Measurements from ENCODE around the gene COL5A2. TPM values are rescaled to one million over a fixed set of nuclear protein-coding genes. Genes with fewer than 3 reads are reported as not detected.

The COL5A2 gene
- total and polyA plus RNA-seq, 7 experiments from 2014 or later = 0.09 to 2.3 (median 0.37) TPM

DNA sequence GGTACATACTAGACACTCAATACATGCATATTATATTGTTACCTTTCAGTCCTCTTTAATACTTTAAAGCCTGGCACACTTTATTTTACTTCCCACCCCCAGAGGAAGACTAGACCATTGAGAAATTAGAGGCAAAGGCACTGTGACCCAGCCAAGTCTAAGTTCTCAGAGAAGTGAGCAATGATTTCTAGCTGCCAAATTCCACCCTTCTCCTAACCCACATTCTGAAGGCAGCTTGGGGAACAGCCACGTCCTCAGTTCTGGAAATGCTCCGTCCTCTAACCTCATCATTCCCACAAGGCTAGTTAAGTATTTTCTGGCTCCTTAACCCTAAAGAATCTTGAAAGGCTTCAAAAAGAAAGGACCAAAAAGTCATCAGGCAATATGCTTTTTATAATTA is 86.6 kb downstream of the COL5A2 start:
- Histone ChIP-seq H3K4me3 (ENCODE audit: low read length) (no peak overlapping the region), H3K36me3 (ENCODE audit: control insufficient read depth in 2 of 3, insufficient read depth in 3 of 3, low read length in 3 of 3) (no peaks in the 10 kb centered on the region), H3K27ac (ENCODE audit: low read depth, low read length) (no peak overlapping the region), H3K9me3 (ENCODE audit: control insufficient read depth in 2 of 3, low read length in 3 of 3) (no peaks in the 10 kb centered on the region), H3K4me1 (ENCODE audit: control insufficient read depth in 2 of 2, insufficient read depth in 2 of 2, low read length in 2 of 2) (no peaks in the 10 kb centered on the region), H3K27me3 (ENCODE audit: control insufficient read depth in 2 of 2, insufficient read depth in 2 of 2, low read length in 2 of 2) (no peaks in the 10 kb centered on the region)
- no peak overlapping the region for H3K27ac Mint-ChIP-seq
- H3K27me3 Mint-ChIP-seq = no peaks in the 10 kb centered on the region
- ChIA-PET CTCF (interaction anchor here (1.0 to 2.2 kb wide), 3 partner anchors 24 to 317 kb away, joined by 3 to 9 read pairs (median 5); no protein-coding TSS in a partner anchor), POLR2A (no interaction called here)
- H3K4me1 Mint-ChIP-seq = peaks cover 0 to 9% (median 6%) of the 10 kb centered on the region in 7 donors
- H3K36me3 Mint-ChIP-seq = peaks cover 0 to 4% (median 0%) of the 10 kb centered on the region in 5 donors
- ATAC-seq (no peak), DNase-seq (no peak)
- intact Hi-C loops (cut with micrococcal nuclease) = no loop called here
- H3K4me3 Mint-ChIP-seq = no peak overlapping the region
- no peaks in the 10 kb centered on the region for H3K9me3 Mint-ChIP-seq

DNA sequence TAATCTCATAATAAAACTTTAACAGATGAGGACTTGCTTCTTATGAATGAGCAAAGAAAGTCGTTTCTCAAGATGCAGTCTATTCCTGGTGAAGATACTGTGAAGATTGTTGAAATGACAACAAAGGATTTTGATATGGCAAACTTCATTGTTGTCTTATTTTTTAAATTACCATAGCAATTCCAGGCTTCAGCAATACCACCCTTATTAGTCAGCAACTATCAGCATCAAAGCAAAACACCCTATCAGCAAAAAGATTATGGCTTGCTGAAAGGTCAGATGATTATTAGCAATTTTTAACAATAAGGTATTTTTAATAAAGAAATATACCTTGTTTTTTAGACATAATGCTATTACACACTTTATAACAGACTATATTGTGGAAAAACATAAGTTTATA is 88.3 kb downstream of the COL5A2 start:
- DNase-seq (no peak), ATAC-seq (no peak)
- H3K4me1 ChIP-seq (ENCODE audit: control insufficient read depth in 2 of 2, insufficient read depth in 2 of 2, low read length in 2 of 2) = no peaks in the 10 kb centered on the region
- intact Hi-C loops (cut with micrococcal nuclease) = no loop called here
- H3K9me3 ChIP-seq (ENCODE audit: control insufficient read depth in 2 of 3, low read length in 3 of 3) = no peaks in the 10 kb centered on the region
- H3K27me3 ChIP-seq (ENCODE audit: control insufficient read depth in 2 of 2, insufficient read depth in 2 of 2, low read length in 2 of 2) = no peaks in the 10 kb centered on the region
- no peak overlapping the region for H3K4me3 ChIP-seq (ENCODE audit: low read length)
- no peaks in the 10 kb centered on the region for H3K36me3 ChIP-seq (ENCODE audit: control insufficient read depth in 2 of 3, insufficient read depth in 3 of 3, low read length in 3 of 3)
- no peak overlapping the region for H3K27ac ChIP-seq (ENCODE audit: low read depth, low read length)
- peaks cover 0 to 6% (median 0%) of the 10 kb centered on the region in 5 donors for H3K36me3 Mint-ChIP-seq
- no peak overlapping the region for H3K4me3 Mint-ChIP-seq
- H3K9me3 Mint-ChIP-seq = no peaks in the 10 kb centered on the region
- H3K4me1 Mint-ChIP-seq = peaks cover 0 to 9% (median 6%) of the 10 kb centered on the region in 7 donors
- ChIA-PET POLR2A (no interaction called here), CTCF (no interaction called here)
- H3K27me3 Mint-ChIP-seq = peaks cover 0 to 3% (median 0%) of the 10 kb centered on the region in 5 donors
- no peak overlapping the region for H3K27ac Mint-ChIP-seq

DNA sequence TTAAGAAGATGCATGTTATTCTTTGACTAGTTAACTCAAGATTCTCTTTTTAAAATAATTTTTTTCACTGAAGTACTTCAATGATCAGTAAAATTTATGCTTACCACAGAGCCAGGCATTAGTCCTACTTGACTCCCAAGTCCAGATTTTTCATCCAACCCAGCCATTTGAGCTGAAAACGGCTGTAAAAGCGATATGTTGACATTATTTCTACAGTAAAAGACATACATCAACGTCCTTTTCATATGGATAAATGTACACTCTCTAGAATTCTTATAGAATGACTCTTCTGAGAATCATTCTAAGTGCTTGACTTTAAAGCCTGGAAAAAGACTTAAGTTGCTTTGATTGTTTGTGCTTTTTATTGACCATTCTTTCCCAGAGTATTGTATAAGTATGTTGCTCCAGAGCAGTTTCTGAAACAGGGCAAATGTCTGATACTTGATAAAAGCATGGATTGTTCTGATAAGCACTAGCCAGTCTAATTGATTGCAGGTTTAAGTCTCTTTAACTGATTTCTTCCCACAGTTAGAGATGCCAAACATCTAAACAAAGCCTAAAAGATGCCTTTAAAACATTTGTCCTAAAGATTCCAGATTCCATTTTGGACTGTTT is 90.9 kb downstream of the COL5A2 start:
- CTCF ChIA-PET = no interaction called here
- DNase-seq (no peak), ATAC-seq (no peak)
- no peaks in the 10 kb centered on the region for H3K9me3 ChIP-seq (ENCODE audit: control insufficient read depth in 2 of 3, low read length in 3 of 3)
- Mint-ChIP-seq H3K4me3 (no peak overlapping the region), H3K27ac (no peak overlapping the region), H3K9me3 (no peaks in the 10 kb centered on the region), H3K4me1 (peaks cover 0 to 7% (median 6%) of the 10 kb centered on the region in 7 donors), H3K36me3 (peaks cover 0 to 6% (median 0%) of the 10 kb centered on the region in 5 donors), H3K27me3 (peaks cover 0 to 3% (median 0%) of the 10 kb centered on the region in 5 donors)
- POLR2A ChIA-PET = no interaction called here
- H3K4me1 ChIP-seq (ENCODE audit: control insufficient read depth in 2 of 2, insufficient read depth in 2 of 2, low read length in 2 of 2) = no peaks in the 10 kb centered on the region
- no peak overlapping the region for H3K4me3 ChIP-seq (ENCODE audit: low read length)
- H3K36me3 ChIP-seq (ENCODE audit: control insufficient read depth in 2 of 3, insufficient read depth in 3 of 3, low read length in 3 of 3) = no peaks in the 10 kb centered on the region
- intact Hi-C loops (cut with micrococcal nuclease) = no loop called here
- no peak overlapping the region for H3K27ac ChIP-seq (ENCODE audit: low read depth, low read length)
- no peaks in the 10 kb centered on the region for H3K27me3 ChIP-seq (ENCODE audit: control insufficient read depth in 2 of 2, insufficient read depth in 2 of 2, low read length in 2 of 2)

DNA sequence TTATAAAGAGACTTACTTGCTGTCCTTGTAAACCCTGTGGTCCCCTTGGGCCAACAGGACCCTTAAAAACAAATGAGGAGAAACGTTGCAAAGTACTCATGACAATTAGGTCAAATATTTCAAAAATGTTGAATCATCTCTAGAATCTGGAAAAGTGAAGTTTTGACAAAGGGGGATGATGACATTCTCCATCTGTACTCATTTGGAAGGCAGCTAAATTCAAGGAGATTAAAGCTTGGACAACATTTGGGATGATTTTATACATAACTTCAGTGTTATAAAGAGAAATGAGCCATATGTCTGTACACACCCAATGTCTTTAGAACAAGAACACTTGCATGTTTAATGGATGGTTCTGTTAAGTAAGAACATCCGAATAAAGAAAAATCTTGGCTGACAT is 92.9 kb downstream of the COL5A2 start:
- H3K27me3 Mint-ChIP-seq = peaks cover 0 to 3% (median 0%) of the 10 kb centered on the region in 5 donors
- Histone ChIP-seq H3K27ac (ENCODE audit: low read depth, low read length) (no peak overlapping the region), H3K4me3 (ENCODE audit: low read length) (no peak overlapping the region), H3K36me3 (ENCODE audit: control insufficient read depth in 2 of 3, insufficient read depth in 3 of 3, low read length in 3 of 3) (no peaks in the 10 kb centered on the region), H3K27me3 (ENCODE audit: control insufficient read depth in 2 of 2, insufficient read depth in 2 of 2, low read length in 2 of 2) (no peaks in the 10 kb centered on the region), H3K9me3 (ENCODE audit: control insufficient read depth in 2 of 3, low read length in 3 of 3) (no peaks in the 10 kb centered on the region), H3K4me1 (ENCODE audit: control insufficient read depth in 2 of 2, insufficient read depth in 2 of 2, low read length in 2 of 2) (no peaks in the 10 kb centered on the region)
- peaks cover 0 to 6% (median 0%) of the 10 kb centered on the region in 5 donors for H3K36me3 Mint-ChIP-seq
- DNase-seq (no peak), ATAC-seq (no peak)
- H3K4me3 Mint-ChIP-seq = no peak overlapping the region
- ChIA-PET CTCF (no interaction called here), POLR2A (interaction anchor here (0.6 kb wide), 1 partner anchor 108 kb away, joined by 3 read pairs; no protein-coding TSS in a partner anchor)
- peaks cover 0 to 7% (median 6%) of the 10 kb centered on the region in 7 donors for H3K4me1 Mint-ChIP-seq
- intact Hi-C loops (cut with micrococcal nuclease) = no loop called here
- no peaks in the 10 kb centered on the region for H3K9me3 Mint-ChIP-seq
- H3K27ac Mint-ChIP-seq = peak overlapping the region in 1 of 9 donors; percentile 3

DNA sequence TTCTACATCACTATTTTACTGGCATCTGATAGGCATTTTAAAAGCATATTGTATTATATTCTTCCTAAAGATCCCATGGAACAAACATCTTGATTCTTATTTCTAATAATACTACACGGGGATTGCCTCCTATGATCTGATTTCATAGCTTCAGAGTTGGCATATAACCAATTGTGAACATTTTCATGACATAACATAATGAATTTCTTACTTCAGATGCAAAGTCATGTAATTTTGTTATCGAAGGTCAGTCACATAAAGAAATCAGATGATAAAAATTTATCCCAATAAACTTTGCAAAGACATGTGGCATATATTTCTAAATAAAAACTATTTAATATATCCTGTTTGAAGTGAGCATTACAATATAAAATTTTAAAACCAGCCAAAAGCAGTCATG is 93.3 kb downstream of the COL5A2 start:
- Mint-ChIP-seq H3K9me3 (no peaks in the 10 kb centered on the region), H3K27me3 (peaks cover 0 to 3% (median 0%) of the 10 kb centered on the region in 5 donors), H3K4me3 (no peak overlapping the region), H3K27ac (no peak overlapping the region), H3K36me3 (peaks cover 0 to 6% (median 0%) of the 10 kb centered on the region in 5 donors), H3K4me1 (peaks cover 0 to 7% (median 6%) of the 10 kb centered on the region in 7 donors)
- Histone ChIP-seq H3K4me3 (ENCODE audit: low read length) (no peak overlapping the region), H3K27ac (ENCODE audit: low read depth, low read length) (no peak overlapping the region), H3K4me1 (ENCODE audit: control insufficient read depth in 2 of 2, insufficient read depth in 2 of 2, low read length in 2 of 2) (no peaks in the 10 kb centered on the region), H3K27me3 (ENCODE audit: control insufficient read depth in 2 of 2, insufficient read depth in 2 of 2, low read length in 2 of 2) (no peaks in the 10 kb centered on the region), H3K9me3 (ENCODE audit: control insufficient read depth in 2 of 3, low read length in 3 of 3) (no peaks in the 10 kb centered on the region), H3K36me3 (ENCODE audit: control insufficient read depth in 2 of 3, insufficient read depth in 3 of 3, low read length in 3 of 3) (no peaks in the 10 kb centered on the region)
- POLR2A ChIA-PET = interaction anchor here (0.6 kb wide), 1 partner anchor 109 kb away, joined by 3 read pairs; no protein-coding TSS in a partner anchor
- CTCF ChIA-PET = interaction anchor here (0.6 kb wide), 1 partner anchor 104 kb away, joined by 3 read pairs; no protein-coding TSS in a partner anchor
- DNase-seq (no peak), ATAC-seq (no peak)
- intact Hi-C loops (cut with micrococcal nuclease) = no loop called here

DNA sequence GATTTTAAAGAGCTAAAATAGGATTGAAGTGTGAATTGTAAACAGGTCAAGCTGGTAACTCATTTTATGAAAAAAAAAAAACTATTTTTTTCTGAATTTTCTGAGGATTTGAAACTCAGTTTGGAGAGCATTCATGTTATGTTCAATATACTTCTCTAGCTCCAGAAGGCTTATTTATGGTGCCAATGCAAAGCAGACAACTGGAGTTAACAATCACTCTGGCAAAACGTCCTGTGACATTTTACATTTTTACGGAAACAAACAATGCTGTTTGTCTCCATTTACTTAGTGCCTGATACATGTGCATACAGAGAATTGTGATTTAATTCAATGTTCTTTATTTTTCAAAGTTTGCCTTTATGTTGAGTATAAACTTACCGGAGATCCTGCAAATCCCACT is 96.0 kb downstream of the COL5A2 start:
- Mint-ChIP-seq H3K4me3 (no peak overlapping the region), H3K36me3 (peaks cover 0 to 6% (median 0%) of the 10 kb centered on the region in 5 donors), H3K27ac (no peak overlapping the region), H3K9me3 (no peaks in the 10 kb centered on the region), H3K27me3 (peaks cover 0 to 3% (median 0%) of the 10 kb centered on the region in 5 donors), H3K4me1 (no peaks in the 10 kb centered on the region)
- intact Hi-C loops (cut with micrococcal nuclease) = no loop called here
- Histone ChIP-seq H3K4me3 (ENCODE audit: low read length) (no peak overlapping the region), H3K36me3 (ENCODE audit: control insufficient read depth in 2 of 3, insufficient read depth in 3 of 3, low read length in 3 of 3) (no peaks in the 10 kb centered on the region), H3K9me3 (ENCODE audit: control insufficient read depth in 2 of 3, low read length in 3 of 3) (no peaks in the 10 kb centered on the region), H3K27me3 (ENCODE audit: control insufficient read depth in 2 of 2, insufficient read depth in 2 of 2, low read length in 2 of 2) (no peaks in the 10 kb centered on the region), H3K27ac (ENCODE audit: low read depth, low read length) (no peak overlapping the region), H3K4me1 (ENCODE audit: control insufficient read depth in 2 of 2, insufficient read depth in 2 of 2, low read length in 2 of 2) (no peaks in the 10 kb centered on the region)
- ATAC-seq = no peak
- POLR2A ChIA-PET = no interaction called here
- CTCF ChIA-PET = interaction anchor here (1.4 kb wide), 1 partner anchor 10 kb away, joined by 6 read pairs; no protein-coding TSS in a partner anchor
- no peak for DNase-seq

DNA sequence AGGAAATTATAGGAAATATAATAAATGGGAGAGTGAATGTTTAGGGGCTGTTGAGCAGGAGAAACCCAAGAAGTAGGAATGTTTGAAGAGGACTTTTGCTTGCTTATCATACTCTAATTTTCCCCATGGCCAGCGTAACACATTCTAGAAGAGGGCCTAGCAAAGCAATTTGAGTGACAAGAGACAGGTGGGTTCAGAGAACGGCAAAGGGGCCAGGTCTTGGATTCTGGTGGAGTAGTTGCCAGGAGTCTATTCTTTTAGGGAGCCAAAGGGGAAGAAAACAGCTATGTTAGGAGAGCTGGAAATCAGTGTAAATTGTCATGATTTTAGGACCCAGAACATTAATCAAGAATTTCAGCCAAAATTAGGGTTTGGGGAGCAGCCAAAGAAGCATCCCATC is 96.5 kb downstream of the COL5A2 start:
- Histone ChIP-seq H3K36me3 (ENCODE audit: control insufficient read depth in 2 of 3, insufficient read depth in 3 of 3, low read length in 3 of 3) (no peaks in the 10 kb centered on the region), H3K9me3 (ENCODE audit: control insufficient read depth in 2 of 3, low read length in 3 of 3) (no peaks in the 10 kb centered on the region), H3K4me1 (ENCODE audit: control insufficient read depth in 2 of 2, insufficient read depth in 2 of 2, low read length in 2 of 2) (no peaks in the 10 kb centered on the region), H3K27ac (ENCODE audit: low read depth, low read length) (no peak overlapping the region), H3K27me3 (ENCODE audit: control insufficient read depth in 2 of 2, insufficient read depth in 2 of 2, low read length in 2 of 2) (no peaks in the 10 kb centered on the region), H3K4me3 (ENCODE audit: low read length) (no peak overlapping the region)
- H3K9me3 Mint-ChIP-seq = no peaks in the 10 kb centered on the region
- intact Hi-C loops (cut with micrococcal nuclease) = no loop called here
- ChIA-PET CTCF (interaction anchor here (1.4 kb wide), 1 partner anchor 11 kb away, joined by 6 read pairs; no protein-coding TSS in a partner anchor), POLR2A (no interaction called here)
- ATAC-seq (no peak), DNase-seq (no peak)
- peaks cover 0 to 3% (median 0%) of the 10 kb centered on the region in 5 donors for H3K27me3 Mint-ChIP-seq
- no peak overlapping the region for H3K4me3 Mint-ChIP-seq
- H3K4me1 Mint-ChIP-seq = no peaks in the 10 kb centered on the region
- peaks cover 0 to 6% (median 0%) of the 10 kb centered on the region in 5 donors for H3K36me3 Mint-ChIP-seq
- no peak overlapping the region for H3K27ac Mint-ChIP-seq

Data from naive thymus-derived CD4-positive, alpha-beta T cell (primary cell).